Neural progenitor cell (in vitro differentiated cells): Measurements from ENCODE around the gene LRP1B. TPM values are rescaled to one million over a fixed set of nuclear protein-coding genes. Genes with fewer than 3 reads are reported as not detected.

Experiments
- DNase-seq: peaks from one replicate; pipeline ENCODE4 v3.0.0-alpha.2; 2016; ENCODE audit warnings: low spot score
- H2AFZ ChIP-seq: fragments of 200-600 bp; sonication (generic); replicated peaks from 2 replicates; pipeline ENCODE4 v1.6.1; 2016; ENCODE audit warnings: antibody characterized with exemption
- H3F3A ChIP-seq: fragments of 200-600 bp; sonication (generic); 2 replicates; pipeline ENCODE4 v1.6.1; 2016; ENCODE audit warnings: antibody characterized with exemption, low read depth
- H3K27ac ChIP-seq: fragments of 200-600 bp; sonication (generic); 2 replicates; pipeline ENCODE4 v1.5.1; 2016; ENCODE audit warnings: mild to moderate bottlenecking
- H3K27me3 ChIP-seq: fragments of 200-600 bp; sonication (generic); 2 replicates; pipeline ENCODE4 v1.6.1; 2016; ENCODE audit warnings: mild to moderate bottlenecking, moderate library complexity
- H3K36me3 ChIP-seq: fragments of 200-600 bp; sonication (generic); 2 replicates; pipeline ENCODE4 v1.5.1; 2016
- H3K4me1 ChIP-seq: fragments of 200-600 bp; sonication (generic); 2 replicates; pipeline ENCODE4 v1.6.1; 2016; ENCODE audit warnings: mixed run types
- H3K4me2 ChIP-seq: fragments of 200-600 bp; sonication (generic); 2 replicates; pipeline ENCODE4 v1.6.1; 2016
- H3K4me3 ChIP-seq: fragments of 200-600 bp; sonication (generic); 2 replicates; pipeline ENCODE4 v1.5.1; 2016
- H3K79me2 ChIP-seq: fragments of 200-600 bp; sonication (generic); 2 replicates; pipeline ENCODE4 v1.6.1; 2016; ENCODE audit warnings: low read depth
- H3K9ac ChIP-seq: fragments of 200-600 bp; sonication (generic); 2 replicates; pipeline ENCODE4 v1.6.1; 2016
- H3K9me3 ChIP-seq: fragments of 200-600 bp; sonication (generic); 2 replicates; pipeline ENCODE4 v1.5.1; 2016; ENCODE audit warnings: low read depth
- H4K20me1 ChIP-seq: fragments of 200-600 bp; sonication (generic); 2 replicates; pipeline ENCODE4 v1.6.1; 2016; ENCODE audit warnings: low read depth
- H3K27ac Mint-ChIP-seq: 3 replicates; pipeline ENCODE4 v1.8.0; 2021; ENCODE audit warnings: mixed read lengths
- H3K27me3 Mint-ChIP-seq: 2 replicates; pipeline ENCODE4 v1.8.0; 2022; ENCODE audit warnings: low read depth, mild to moderate bottlenecking, inconsistent platforms, moderate library complexity, mixed read lengths; ENCODE audit not compliant: insufficient read depth
- H3K36me3 Mint-ChIP-seq: 3 replicates; pipeline ENCODE4 v1.8.0; 2021; ENCODE audit warnings: mixed read lengths
- H3K4me1 Mint-ChIP-seq: 3 replicates; pipeline ENCODE4 v1.8.0; 2021; ENCODE audit warnings: mixed read lengths
- H3K4me3 Mint-ChIP-seq: 3 replicates; pipeline ENCODE4 v1.8.0; 2021; ENCODE audit warnings: mild to moderate bottlenecking, moderate library complexity, mixed read lengths
- H3K9me3 Mint-ChIP-seq: 3 replicates; pipeline ENCODE4 v1.8.0; 2020; ENCODE audit warnings: mixed read lengths
- CTCF ChIP-seq: fragments of 200-600 bp; sonication (generic); IDR thresholded peaks from 2 replicates; pipeline ENCODE4 v1.5.1; 2017; ENCODE audit warnings: antibody characterized with exemption, mild to moderate bottlenecking
- EZH2 ChIP-seq: fragments of 200-600 bp; sonication (generic); IDR thresholded peaks from 2 replicates; pipeline ENCODE4 v1.6.1; 2017; ENCODE audit warnings: antibody characterized with exemption, mild to moderate bottlenecking, moderate library complexity
- EZH2phosphoT487 ChIP-seq: fragments of 200-600 bp; sonication (generic); IDR thresholded peaks from 2 replicates; pipeline ENCODE4 v1.6.1; 2017; ENCODE audit warnings: antibody characterized with exemption
- total RNA-seq: library from RNA; depleted of rRNA; stranded (reverse); fragments of >200 nt; gene quantifications from 2 replicates; pipeline ENCODE4 v1.2.3, GENCODE V29; 2015; ENCODE audit warnings: low replicate concordance

LRP1B gene
- total RNA-seq, 1 donor from 2014 or later = not detected

- Mint-ChIP-seq H3K9me3 (no peaks in the 10 kb centered on the region), H3K27ac (no peak overlapping the region), H3K4me3 (no peak overlapping the region), H3K4me1 (no peaks in the 10 kb centered on the region), H3K36me3 (no peaks in the 10 kb centered on the region), H3K27me3 (no peaks in the 10 kb centered on the region)
- Histone ChIP-seq H3K4me2 (no peak overlapping the region), H3K9ac (no peak overlapping the region), H3K27ac (no peak overlapping the region), H3K4me3 (no peak overlapping the region), H3K36me3 (no peaks in the 10 kb centered on the region), H3K27me3 (no peaks in the 10 kb centered on the region), H4K20me1 (no peaks in the 10 kb centered on the region), H3K79me2 (no peaks in the 10 kb centered on the region), H2AFZ (no peak overlapping the region), H3F3A (no peaks in the 10 kb centered on the region), H3K9me3 (no peaks in the 10 kb centered on the region), H3K4me1 (no peaks in the 10 kb centered on the region)
- TF ChIP-seq EZH2 (no peak), EZH2phosphoT487 (no peak), CTCF (no peak)
- no peak for DNase-seq
Observed at GRCh38 chr2:141605163-141605562, 525.7 kb downstream of the LRP1B start.

GRCh38 chr2:141601511-141602152 lies 529.2 kb downstream of the LRP1B start:
- TF ChIP-seq EZH2 = no peak
- TF ChIP-seq EZH2phosphoT487 = no peak
- TF ChIP-seq CTCF = no peak
- H3K36me3 ChIP-seq = no peaks in the 10 kb centered on the region
- H3K4me3 ChIP-seq = no peak overlapping the region
- no peaks in the 10 kb centered on the region for H3K27me3 Mint-ChIP-seq
- H3F3A ChIP-seq = no peaks in the 10 kb centered on the region
- H3K4me1 ChIP-seq = no peaks in the 10 kb centered on the region
- H3K27ac Mint-ChIP-seq = no peak overlapping the region
- H3K9me3 Mint-ChIP-seq = no peaks in the 10 kb centered on the region
- no peaks in the 10 kb centered on the region for H4K20me1 ChIP-seq
- no peak overlapping the region for H3K27ac ChIP-seq
- H2AFZ ChIP-seq = no peak overlapping the region
- no peak overlapping the region for H3K9ac ChIP-seq
- H3K4me1 Mint-ChIP-seq = no peaks in the 10 kb centered on the region
- DNase-seq = no peak
- no peaks in the 10 kb centered on the region for H3K27me3 ChIP-seq
- H3K9me3 ChIP-seq = no peaks in the 10 kb centered on the region
- H3K4me3 Mint-ChIP-seq = no peak overlapping the region
- no peak overlapping the region for H3K4me2 ChIP-seq
- no peaks in the 10 kb centered on the region for H3K79me2 ChIP-seq
- no peaks in the 10 kb centered on the region for H3K36me3 Mint-ChIP-seq

- Histone ChIP-seq H3K27me3 (no peaks in the 10 kb centered on the region), H3F3A (no peaks in the 10 kb centered on the region), H2AFZ (no peak overlapping the region), H3K9me3 (no peaks in the 10 kb centered on the region), H3K4me1 (no peaks in the 10 kb centered on the region), H4K20me1 (no peaks in the 10 kb centered on the region), H3K36me3 (no peaks in the 10 kb centered on the region), H3K4me2 (no peak overlapping the region), H3K4me3 (no peak overlapping the region), H3K9ac (no peak overlapping the region), H3K79me2 (no peaks in the 10 kb centered on the region), H3K27ac (no peak overlapping the region)
- no peak overlapping the region for H3K27ac Mint-ChIP-seq
- H3K4me1 Mint-ChIP-seq = no peaks in the 10 kb centered on the region
- no peak for DNase-seq
- no peaks in the 10 kb centered on the region for H3K27me3 Mint-ChIP-seq
- H3K4me3 Mint-ChIP-seq = no peak overlapping the region
- H3K9me3 Mint-ChIP-seq = no peaks in the 10 kb centered on the region
- no peaks in the 10 kb centered on the region for H3K36me3 Mint-ChIP-seq
- TF ChIP-seq EZH2 (no peak), CTCF (no peak), EZH2phosphoT487 (no peak)
Observed at GRCh38 chr2:141599721-141600120, 531.1 kb downstream of the LRP1B start.
